ENCODE results near the gene PDE3B.
"Not testable (repeated sequence)": the region's sequence is repeated elsewhere in the genome, so short reads cannot be mapped to it uniquely, and the experiment has no call there.

The PDE3B gene

GRCh38 chr11:14625586-14626205 is 17.9 kb upstream of the PDE3B start:
- H3K27me3 ChIP-seq (ENCODE audit: insufficient read depth, low read length) = no peaks in the 10 kb centered on the region
- no peak overlapping the region for H2AK5ac ChIP-seq (ENCODE audit: low read length)
- no peak overlapping the region for H2BK12ac ChIP-seq (ENCODE audit: low read length)
- H3K9me3 ChIP-seq (ENCODE audit: insufficient read depth, low read depth, low read length) = peaks cover 2% of the 10 kb centered on the region
- no peak overlapping the region for H4K91ac ChIP-seq (ENCODE audit: low read depth, low read length)
- H2BK120ac ChIP-seq (ENCODE audit: insufficient read depth, low read length, poor library complexity) = no peak overlapping the region
- H3K14ac ChIP-seq (ENCODE audit: low read length) = no peak overlapping the region
- no peak overlapping the region for H2BK5ac ChIP-seq (ENCODE audit: low read depth, low read length, poor library complexity)
- H3K4me1 ChIP-seq (ENCODE audit: control insufficient read depth in 1 of 2, insufficient read depth in 2 of 2, low read length in 2 of 2) = no peaks in the 10 kb centered on the region
- H4K12ac ChIP-seq (ENCODE audit: low read depth, low read length) = no peak overlapping the region
- H3K79me1 ChIP-seq (ENCODE audit: low read length) = no peaks in the 10 kb centered on the region
- H3K27ac ChIP-seq (ENCODE audit: low read depth, low read length) = no peak overlapping the region
- no CpG with 5 or more reads among the region's 3 CpGs for WGBS (ENCODE audit: extremely low coverage, insufficient coverage, insufficient read length)
- DNase-seq = no peak
- no peak overlapping the region for H4K8ac ChIP-seq (ENCODE audit: low read depth, low read length)
- no peak overlapping the region for H3K23ac ChIP-seq (ENCODE audit: low read length)
- H3K36me3 ChIP-seq (ENCODE audit: control insufficient read depth in 1 of 2, insufficient read depth in 2 of 2, low read length in 2 of 2) = no peaks in the 10 kb centered on the region
- no peak overlapping the region for H3K18ac ChIP-seq (ENCODE audit: low read length)
- no peak overlapping the region for H3K4me3 ChIP-seq (ENCODE audit: low read depth, low read length)
- no peak overlapping the region for H2AFZ ChIP-seq (ENCODE audit: insufficient read depth, low read length, poor library complexity)
- H3K9ac ChIP-seq (ENCODE audit: low read length) = no peak overlapping the region
- H3K4me2 ChIP-seq (ENCODE audit: low read length) = no peak overlapping the region
- H3K79me2 ChIP-seq (ENCODE audit: control insufficient read depth, insufficient read depth, low read length, poor library complexity) = no peaks in the 10 kb centered on the region
- no peak overlapping the region for H3K4ac ChIP-seq (ENCODE audit: low read depth, low read length)

GRCh38 chr11:14626650-14627049 is 17.0 kb upstream of the PDE3B start:
- H3K27ac ChIP-seq (ENCODE audit: low read depth, low read length) = no peak overlapping the region
- H3K4me1 ChIP-seq (ENCODE audit: control insufficient read depth in 1 of 2, insufficient read depth in 2 of 2, low read length in 2 of 2) = no peaks in the 10 kb centered on the region
- H3K4me3 ChIP-seq (ENCODE audit: low read depth, low read length) = no peak overlapping the region
- H2BK5ac ChIP-seq (ENCODE audit: low read depth, low read length, poor library complexity) = no peak overlapping the region
- WGBS (ENCODE audit: extremely low coverage, insufficient coverage, insufficient read length) = no CpG with 5 or more reads among the region's 3 CpGs
- no peaks in the 10 kb centered on the region for H3K36me3 ChIP-seq (ENCODE audit: control insufficient read depth in 1 of 2, insufficient read depth in 2 of 2, low read length in 2 of 2)
- H2BK120ac ChIP-seq (ENCODE audit: insufficient read depth, low read length, poor library complexity) = no peak overlapping the region
- H3K79me1 ChIP-seq (ENCODE audit: low read length) = no peaks in the 10 kb centered on the region
- H3K79me2 ChIP-seq (ENCODE audit: control insufficient read depth, insufficient read depth, low read length, poor library complexity) = no peaks in the 10 kb centered on the region
- no peak overlapping the region for H3K14ac ChIP-seq (ENCODE audit: low read length)
- no peak overlapping the region for H3K23ac ChIP-seq (ENCODE audit: low read length)
- H3K9ac ChIP-seq (ENCODE audit: low read length) = no peak overlapping the region
- no peak overlapping the region for H4K12ac ChIP-seq (ENCODE audit: low read depth, low read length)
- H2AFZ ChIP-seq (ENCODE audit: insufficient read depth, low read length, poor library complexity) = no peak overlapping the region
- no peak overlapping the region for H4K8ac ChIP-seq (ENCODE audit: low read depth, low read length)
- no peaks in the 10 kb centered on the region for H3K27me3 ChIP-seq (ENCODE audit: insufficient read depth, low read length)
- H3K9me3 ChIP-seq (ENCODE audit: insufficient read depth, low read depth, low read length) = peaks cover 2% of the 10 kb centered on the region
- no peak overlapping the region for H3K4ac ChIP-seq (ENCODE audit: low read depth, low read length)
- no peak overlapping the region for H2BK12ac ChIP-seq (ENCODE audit: low read length)
- DNase-seq = no peak
- no peak overlapping the region for H3K18ac ChIP-seq (ENCODE audit: low read length)
- H3K4me2 ChIP-seq (ENCODE audit: low read length) = no peak overlapping the region
- H4K91ac ChIP-seq (ENCODE audit: low read depth, low read length) = no peak overlapping the region
- H2AK5ac ChIP-seq (ENCODE audit: low read length) = no peak overlapping the region

- not testable (repeated sequence) for H3K79me1 ChIP-seq (ENCODE audit: low read length); H3K9me3 ChIP-seq (ENCODE audit: insufficient read depth, low read depth, low read length)
Measured at GRCh38 chr11:14633506-14634224, 9.9 kb upstream of the PDE3B start.

GRCh38 chr11:14634813-14635212 is 8.8 kb upstream of the PDE3B start:
- Histone ChIP-seq H3K4me2 (ENCODE audit: low read length) (no peak overlapping the region), H4K91ac (ENCODE audit: low read depth, low read length) (no peak overlapping the region), H4K12ac (ENCODE audit: low read depth, low read length) (no peak overlapping the region), H2AFZ (ENCODE audit: insufficient read depth, low read length, poor library complexity) (no peak overlapping the region), H3K27me3 (ENCODE audit: insufficient read depth, low read length) (no peaks in the 10 kb centered on the region), H3K9ac (ENCODE audit: low read length) (no peak overlapping the region), H3K18ac (ENCODE audit: low read length) (no peak overlapping the region), H3K9me3 (ENCODE audit: insufficient read depth, low read depth, low read length) (no peaks in the 10 kb centered on the region), H3K4ac (ENCODE audit: low read depth, low read length) (no peak overlapping the region), H2AK5ac (ENCODE audit: low read length) (no peak overlapping the region), H3K4me3 (ENCODE audit: low read depth, low read length) (no peak overlapping the region), H4K8ac (ENCODE audit: low read depth, low read length) (no peak overlapping the region), H3K14ac (ENCODE audit: low read length) (no peak overlapping the region), H3K27ac (ENCODE audit: low read depth, low read length) (no peak overlapping the region), H3K23ac (ENCODE audit: low read length) (no peak overlapping the region), H3K36me3 (ENCODE audit: control insufficient read depth in 1 of 2, insufficient read depth in 2 of 2, low read length in 2 of 2) (no peaks in the 10 kb centered on the region), H3K79me1 (ENCODE audit: low read length) (no peaks in the 10 kb centered on the region), H2BK5ac (ENCODE audit: low read depth, low read length, poor library complexity) (no peak overlapping the region), H2BK12ac (ENCODE audit: low read length) (no peak overlapping the region), H2BK120ac (ENCODE audit: insufficient read depth, low read length, poor library complexity) (no peak overlapping the region), H3K79me2 (ENCODE audit: control insufficient read depth, insufficient read depth, low read length, poor library complexity) (no peaks in the 10 kb centered on the region), H3K4me1 (ENCODE audit: control insufficient read depth in 1 of 2, insufficient read depth in 2 of 2, low read length in 2 of 2) (no peaks in the 10 kb centered on the region)
- DNase-seq = no peak
- WGBS (ENCODE audit: extremely low coverage, insufficient coverage, insufficient read length) = no CpG with 5 or more reads among the region's 1 CpG

More at GRCh38 chr11:14633506-14634224, 9.9 kb upstream of the PDE3B start:
- not testable (repeated sequence) for H3K4ac ChIP-seq (ENCODE audit: low read depth, low read length); H4K8ac ChIP-seq (ENCODE audit: low read depth, low read length); H3K27ac ChIP-seq (ENCODE audit: low read depth, low read length); H3K79me2 ChIP-seq (ENCODE audit: control insufficient read depth, insufficient read depth, low read length, poor library complexity); H3K4me2 ChIP-seq (ENCODE audit: low read length); H2BK120ac ChIP-seq (ENCODE audit: insufficient read depth, low read length, poor library complexity); H4K12ac ChIP-seq (ENCODE audit: low read depth, low read length); H2BK5ac ChIP-seq (ENCODE audit: low read depth, low read length, poor library complexity); H2AFZ ChIP-seq (ENCODE audit: insufficient read depth, low read length, poor library complexity); H3K23ac ChIP-seq (ENCODE audit: low read length); H2BK12ac ChIP-seq (ENCODE audit: low read length); H3K36me3 ChIP-seq (ENCODE audit: control insufficient read depth in 1 of 2, insufficient read depth in 2 of 2, low read length in 2 of 2); H2AK5ac ChIP-seq (ENCODE audit: low read length); H3K18ac ChIP-seq (ENCODE audit: low read length); H3K14ac ChIP-seq (ENCODE audit: low read length); H3K4me3 ChIP-seq (ENCODE audit: low read depth, low read length); DNase-seq; H3K9ac ChIP-seq (ENCODE audit: low read length); H3K4me1 ChIP-seq (ENCODE audit: control insufficient read depth in 1 of 2, insufficient read depth in 2 of 2, low read length in 2 of 2); H3K27me3 ChIP-seq (ENCODE audit: insufficient read depth, low read length)
- WGBS (ENCODE audit: extremely low coverage, insufficient coverage, insufficient read length) = no CpG with 5 or more reads among the region's 26 CpGs
- H4K91ac ChIP-seq (ENCODE audit: low read depth, low read length) = peak overlapping the region; percentile 24

Measured in trophoblast cell (in vitro differentiated cells and primary cell).